Measurements from ENCODE around the gene WSCD1.

WSCD1 gene

DNA sequence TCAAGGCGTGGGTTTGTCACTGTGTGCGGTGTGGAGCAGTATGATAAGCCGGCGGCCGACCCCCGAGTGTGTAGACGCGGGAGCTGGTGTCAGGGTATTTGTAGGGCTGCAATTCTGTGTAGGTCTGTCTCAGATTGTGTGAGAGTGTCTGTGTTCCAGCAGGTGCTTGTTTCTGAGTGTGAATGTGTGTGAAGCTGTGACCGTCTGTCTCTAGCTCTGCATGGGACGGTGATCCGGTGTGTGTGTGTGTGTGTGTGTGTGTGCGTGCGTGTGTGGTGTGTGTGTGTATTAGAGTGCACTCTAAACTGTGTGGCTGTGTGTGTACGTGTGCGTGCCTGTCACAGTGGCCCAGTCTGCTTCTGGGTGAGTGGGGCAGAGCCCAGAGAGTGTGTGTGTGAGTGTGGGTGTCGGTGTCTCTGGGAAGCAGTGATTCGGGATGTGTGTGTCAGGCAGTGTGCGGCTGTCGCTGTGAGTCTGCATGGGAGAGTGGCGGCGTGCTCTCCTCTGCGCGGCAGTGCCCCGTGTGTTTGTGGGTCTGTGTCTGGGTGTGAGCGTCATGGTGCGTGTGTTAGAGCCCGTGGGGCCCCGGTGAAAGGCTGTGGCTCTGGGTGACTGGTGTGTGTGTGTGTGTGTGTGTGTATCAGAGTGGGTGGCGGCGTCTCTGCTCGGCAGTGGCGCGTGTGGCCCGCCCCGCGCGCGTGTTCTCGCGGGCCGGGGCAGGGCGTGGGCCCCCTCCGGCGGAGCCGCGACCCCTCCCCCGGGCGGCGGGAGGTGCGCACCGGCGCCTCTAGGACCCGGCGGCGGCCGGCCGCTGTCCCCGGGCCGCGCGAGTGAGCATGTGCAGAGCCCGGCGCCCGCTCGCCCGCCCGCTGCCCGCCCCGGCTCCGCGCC lies at the start of gene WSCD1:
Gene WSCD1 (plus strand): TSS at position 841 of the 891 bp plus-strand sequence. CDS start 10,280 bp downstream, outside the sequence.
- no peak for DNase-seq (ENCODE audit: low read depth)

DNA sequence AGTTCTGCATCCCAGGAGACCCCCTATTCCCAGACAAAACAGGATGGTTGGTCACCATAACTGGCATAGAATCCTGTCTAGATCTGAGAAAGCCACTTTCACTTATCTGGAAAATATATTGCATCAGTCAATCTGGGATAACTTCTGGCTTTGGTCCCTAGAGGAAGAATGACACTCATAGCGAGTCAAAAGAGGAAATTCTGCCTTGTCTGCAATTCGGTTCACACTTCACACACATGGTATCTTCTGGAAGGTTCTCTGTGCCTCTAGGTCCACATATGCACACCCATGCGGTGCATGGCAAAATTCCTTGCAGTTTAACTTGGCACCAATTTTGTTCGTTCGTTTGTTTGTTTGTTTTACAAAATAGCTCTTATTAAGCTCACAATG lies 49.2 kb upstream of the WSCD1 start:
- no peak for DNase-seq (ENCODE audit: low read depth)

DNA sequence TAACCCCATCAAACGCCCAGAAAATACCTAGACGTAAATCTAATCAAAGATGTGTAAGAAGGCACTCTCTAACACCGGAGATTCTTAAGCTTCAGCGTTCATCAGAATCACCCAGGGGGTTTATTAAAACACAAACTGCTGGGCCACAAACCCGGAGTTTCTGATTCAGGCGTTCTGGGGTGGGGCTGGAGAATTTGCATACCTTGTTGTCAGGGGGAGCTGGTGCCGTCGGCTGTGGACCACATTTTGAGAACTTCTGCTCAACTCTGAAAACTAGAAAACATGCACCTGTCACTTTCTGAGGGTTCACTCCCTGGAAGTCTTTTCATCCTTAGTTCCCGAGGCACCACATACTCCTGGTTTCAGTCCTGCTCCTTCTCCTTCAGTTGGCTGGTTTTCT lies 48.6 kb upstream of the WSCD1 start:
- DNase-seq (ENCODE audit: low read depth) = no peak

- no peak for DNase-seq (ENCODE audit: low read depth)
These were observed 46.9 kb upstream of the WSCD1 start for GRCh38 chr17:6023036-6023831.

- no peak for DNase-seq (ENCODE audit: low read depth)
These were observed 45.6 kb upstream of the WSCD1 start for GRCh38 chr17:6024576-6024975.

DNA sequence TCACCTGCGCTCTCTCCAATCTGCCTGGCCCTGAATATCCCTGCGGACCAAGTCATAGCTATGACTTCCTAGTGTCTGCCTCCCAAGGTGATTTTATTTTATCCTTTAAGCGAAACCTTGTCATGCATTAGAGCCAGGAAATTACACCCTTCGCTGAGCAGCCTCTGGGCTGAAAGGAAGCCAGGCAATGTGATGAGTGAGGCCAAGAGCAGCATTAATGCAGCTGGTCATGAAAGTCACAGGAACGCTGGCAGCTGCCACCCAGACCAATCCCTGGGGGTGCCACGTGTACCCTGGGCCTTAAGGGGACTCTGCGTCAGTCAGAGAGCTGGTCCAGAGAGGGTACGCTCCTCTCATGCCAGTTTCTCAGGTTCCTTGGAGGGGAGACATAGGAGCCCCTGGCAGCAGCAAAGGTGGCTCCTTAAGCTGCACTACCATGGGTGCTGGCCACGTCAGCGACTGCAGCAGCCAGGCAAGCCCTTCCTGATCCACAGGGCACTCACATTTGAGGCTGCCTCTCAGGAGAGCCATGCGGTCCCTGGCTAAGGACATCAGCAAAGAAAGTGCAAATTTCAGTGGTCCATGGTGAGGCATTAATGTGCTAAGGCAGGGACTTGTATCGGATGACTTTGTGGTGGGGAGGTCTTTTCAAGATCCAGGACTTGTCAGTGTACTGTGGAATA lies 42.7 kb upstream of the WSCD1 start:
- no peak for DNase-seq (ENCODE audit: low read depth)

DNA sequence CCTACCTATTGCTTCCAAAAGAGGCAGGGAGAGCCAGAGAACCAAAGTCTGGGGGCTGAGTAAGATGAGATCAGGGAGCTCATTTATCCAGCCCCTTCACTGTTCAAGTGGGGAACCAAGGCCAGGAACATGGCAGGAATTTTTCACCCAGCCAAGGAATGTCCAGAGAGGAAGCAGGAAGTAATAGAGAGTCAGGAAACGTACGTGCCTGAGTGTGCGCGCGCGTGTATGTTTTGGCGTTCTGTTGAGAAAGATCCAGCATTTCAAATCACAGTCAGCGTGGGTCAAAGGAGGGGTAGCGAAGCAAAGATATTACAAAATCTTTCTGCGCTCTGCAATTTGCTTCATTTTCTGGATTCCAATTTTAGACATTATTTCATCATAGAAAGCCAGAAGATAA lies 41.9 kb upstream of the WSCD1 start:
- DNase-seq (ENCODE audit: low read depth) = no peak

GRCh38 chr17:6035801-6036394 lies 34.3 kb upstream of the WSCD1 start:
- no peak for DNase-seq (ENCODE audit: low read depth)

DNA sequence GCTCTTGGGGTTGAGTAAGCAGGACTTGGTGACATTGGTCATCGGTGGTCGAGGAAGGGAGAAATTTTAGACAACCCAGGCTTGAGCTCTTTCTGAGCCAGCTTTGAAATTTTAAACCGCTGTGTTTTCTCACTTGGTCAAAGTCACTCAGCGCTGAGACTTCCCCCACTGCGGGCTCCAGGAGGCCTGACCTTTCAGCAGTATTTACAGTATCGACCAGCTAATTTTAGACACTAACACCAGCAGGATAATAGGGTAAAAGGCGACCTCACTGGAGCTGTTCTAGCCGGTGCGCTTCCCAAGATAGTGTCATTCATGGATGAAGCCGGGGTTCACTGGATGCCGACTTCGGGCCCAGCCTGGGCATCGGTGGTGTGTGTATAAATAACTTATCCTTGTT lies 29.7 kb upstream of the WSCD1 start:
- no peak for DNase-seq (ENCODE audit: low read depth)

DNA sequence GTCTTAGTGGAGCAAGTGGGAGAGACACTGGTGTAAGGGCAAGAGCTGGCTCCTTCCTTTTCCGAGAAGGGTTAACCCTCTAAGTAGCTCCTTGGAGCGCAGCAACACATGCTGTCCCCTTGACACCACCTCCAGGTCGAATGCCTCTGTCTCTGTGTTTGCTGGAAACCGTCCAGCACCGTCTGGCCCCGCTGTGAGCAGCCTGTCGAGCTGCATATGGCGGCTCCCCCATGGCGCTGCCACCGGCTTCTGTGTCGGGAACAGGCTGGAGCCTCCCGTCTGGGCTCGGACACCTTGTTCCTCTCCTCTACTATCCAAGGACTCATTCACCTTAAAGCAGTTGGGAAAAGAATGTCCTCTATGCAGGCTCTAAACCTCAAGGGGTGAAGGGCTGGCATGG lies 28.9 kb upstream of the WSCD1 start:
- DNase-seq (ENCODE audit: low read depth) = no peak

GRCh38 chr17:6043405-6043804 lies 26.8 kb upstream of the WSCD1 start:
- no peak for DNase-seq (ENCODE audit: low read depth)

DNA sequence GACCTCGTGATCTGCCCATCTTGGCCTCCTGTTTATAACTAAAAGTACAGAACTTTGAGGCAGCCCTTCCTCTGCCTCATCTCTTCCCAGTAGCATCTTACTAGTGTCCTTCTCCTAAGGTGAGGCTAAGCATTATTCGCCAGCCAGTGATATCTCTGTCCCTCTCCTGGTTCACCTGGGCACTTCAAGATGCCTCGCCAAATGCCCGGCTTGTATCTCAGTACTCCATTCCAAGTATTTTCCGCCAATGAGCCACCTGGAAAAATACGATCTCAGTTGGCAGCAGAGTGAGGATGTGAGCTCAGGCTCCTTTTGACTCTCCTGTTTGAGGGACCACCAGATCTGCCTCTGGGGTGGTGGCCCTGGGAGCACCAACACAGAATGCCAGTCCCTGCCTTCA lies 25.9 kb upstream of the WSCD1 start:
- DNase-seq (ENCODE audit: low read depth) = no peak

DNA sequence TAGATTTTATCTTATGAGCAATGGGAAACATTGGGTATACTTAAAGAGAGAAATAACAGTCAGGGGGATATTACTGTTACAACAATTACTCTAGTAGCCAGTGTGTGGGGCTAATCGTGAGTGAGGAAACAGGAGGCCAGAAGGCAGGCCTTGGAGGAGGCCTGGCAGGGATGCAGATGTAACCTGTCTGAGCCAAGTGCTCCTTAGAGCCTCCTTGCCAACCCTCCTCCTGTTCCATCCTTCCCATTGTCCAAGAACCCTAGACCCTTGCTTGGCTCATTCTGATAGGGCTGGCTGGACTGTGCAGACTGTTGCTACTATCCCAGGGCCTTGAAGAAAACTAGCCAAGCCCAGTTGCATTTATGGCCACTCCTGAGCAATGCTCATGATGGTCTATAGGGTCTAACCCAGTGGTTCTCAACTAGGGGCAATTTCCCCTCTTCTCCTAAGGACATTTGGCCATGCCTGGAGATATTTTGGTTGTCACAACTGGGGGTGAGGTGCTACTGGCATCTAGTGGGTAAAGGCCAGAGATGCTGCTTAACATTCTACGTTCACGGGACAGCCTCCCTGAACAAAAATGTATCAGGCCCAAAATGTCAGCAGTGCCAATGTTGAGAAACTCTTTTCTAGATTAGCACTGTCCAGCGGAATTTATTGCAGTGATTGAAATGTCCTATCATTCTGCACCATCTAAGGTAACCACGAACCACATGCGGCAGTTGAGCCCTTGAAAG lies 24.4 kb upstream of the WSCD1 start:
- no peak for DNase-seq (ENCODE audit: low read depth)

DNA sequence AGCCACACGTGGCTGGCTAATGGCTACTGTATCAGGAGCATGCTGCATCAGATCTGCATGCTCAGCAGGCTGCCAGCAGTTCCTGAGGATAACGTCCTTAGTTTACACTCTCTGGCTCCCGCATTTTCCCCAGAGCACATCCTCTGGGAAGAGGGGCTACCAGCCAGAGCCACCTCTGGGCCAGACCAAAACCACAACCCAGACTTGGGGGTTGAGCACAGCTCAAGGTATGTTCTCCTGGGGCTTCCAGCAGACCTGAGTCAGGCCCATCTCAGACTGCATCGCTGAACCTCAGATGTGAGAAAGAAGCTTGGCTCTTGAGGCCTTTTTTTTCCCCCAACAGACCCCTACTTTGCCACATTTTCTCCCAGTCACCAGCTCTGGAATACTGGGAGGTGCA lies 23.7 kb upstream of the WSCD1 start:
- no peak for DNase-seq (ENCODE audit: low read depth)

DNA sequence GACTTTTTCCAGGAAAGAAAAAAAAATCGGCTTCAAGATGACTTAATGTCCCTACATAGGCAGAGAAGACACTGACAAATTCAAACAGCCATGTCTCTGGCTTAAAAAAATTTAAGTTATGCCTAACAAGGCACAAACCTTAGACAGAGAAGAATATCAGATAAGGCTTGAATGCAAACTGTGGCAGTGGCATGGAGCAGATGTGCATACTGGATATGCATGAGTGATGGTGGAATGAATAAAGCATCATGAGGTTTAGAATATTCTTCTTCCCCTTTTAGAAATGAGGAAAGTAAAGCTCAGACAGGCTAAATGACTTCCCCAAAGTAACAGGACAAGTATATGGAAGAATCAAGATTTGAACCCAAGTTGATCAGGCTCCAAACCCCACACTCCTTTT lies 23.2 kb upstream of the WSCD1 start:
- DNase-seq (ENCODE audit: low read depth) = no peak

- no peak for DNase-seq (ENCODE audit: low read depth)
These were observed 22.2 kb upstream of the WSCD1 start for GRCh38 chr17:6047966-6048365.

GRCh38 chr17:6048486-6048885 lies 21.7 kb upstream of the WSCD1 start:
- no peak for DNase-seq (ENCODE audit: low read depth)

- no peak for DNase-seq (ENCODE audit: low read depth)
These were observed 17.3 kb upstream of the WSCD1 start for GRCh38 chr17:6052926-6053325.

DNA sequence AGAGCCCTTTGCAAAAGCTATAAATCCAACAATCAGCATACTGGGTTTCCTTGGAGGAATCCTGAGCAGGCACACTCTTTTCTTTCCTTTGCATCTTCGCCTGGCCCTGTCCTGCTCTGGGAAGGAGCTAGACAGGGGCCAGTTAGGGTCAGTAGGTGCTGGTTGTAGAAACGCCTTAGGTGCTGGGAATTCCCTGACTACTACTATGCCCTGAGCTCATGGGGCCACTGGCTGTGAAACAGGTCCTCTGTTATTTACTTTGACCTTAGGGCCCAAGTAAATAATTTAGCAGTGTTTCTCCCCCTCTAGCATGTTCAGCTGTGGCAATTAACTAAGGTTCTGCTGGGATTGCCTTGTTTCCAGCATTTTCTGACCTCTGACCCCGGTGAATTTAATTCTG lies 15.8 kb upstream of the WSCD1 start:
- DNase-seq (ENCODE audit: low read depth) = no peak

GRCh38 chr17:6056104-6056503 lies 14.1 kb upstream of the WSCD1 start:
- no peak for DNase-seq (ENCODE audit: low read depth)

- DNase-seq (ENCODE audit: low read depth) = no peak
These were observed 12.6 kb upstream of the WSCD1 start for GRCh38 chr17:6057562-6057961.

GRCh38 chr17:6059406-6059805 lies 10.8 kb upstream of the WSCD1 start:
- no peak for DNase-seq (ENCODE audit: low read depth)
